HEK293 (cell line): ENCODE results near the gene EFCAB11.

Experiments used
- CTCF ChIA-PET: fragments of 350-600 bp; formaldehyde crosslinking; extraction: SDS; loops from one replicate; lab custom pipeline; 2021; ENCODE audit warnings: antibody characterized with exemption; lab: Yijun Ruan, JAX
- POLR2A ChIA-PET: fragments of 300-600 bp; formaldehyde crosslinking; extraction: SDS; loops from one replicate; lab custom pipeline; 2020; ENCODE audit warnings: antibody characterized with exemption, inconsistent platforms; lab: Yijun Ruan, JAX
- H3K27ac ChIP-seq: fragments of 200-500 bp; sonication (Bioruptor generic); 2 replicates; pipeline ENCODE4 v1.5.1; 2014; ENCODE audit warnings: low read depth, low read length, control low read depth, inconsistent platforms; ENCODE audit errors: extremely low read depth
- H3K36me3 ChIP-seq, 2 experiments: fragments of 200-500 bp in 1 of 2; sonication (Bioruptor generic) in 1 of 2; 1 replicate in 1 of 2; 2 replicates in 1 of 2; pipeline ENCODE4 v1.5.1; 2014 to 2017; ENCODE audit warnings: inconsistent platforms in 2 of 2, low read length in 2 of 2; ENCODE audit not compliant: control insufficient read depth in 2 of 2, insufficient read depth in 1 of 2
- H3K4me1 ChIP-seq: fragments of 200-500 bp; sonication (Bioruptor generic); 2 replicates; pipeline ENCODE4 v1.5.1; 2014; ENCODE audit warnings: mild to moderate bottlenecking, low read length, inconsistent platforms; ENCODE audit not compliant: control insufficient read depth, insufficient read depth
- H3K4me3 ChIP-seq: 2 replicates; pipeline ENCODE4 v1.5.1; 2011; ENCODE audit warnings: low read depth, mild to moderate bottlenecking, control low read depth, low read length, moderate library complexity
- H3K9me3 ChIP-seq: fragments of 200-500 bp; sonication (Bioruptor generic); 2 replicates; pipeline ENCODE4 v1.5.1; 2014; ENCODE audit warnings: low read depth, low read length, inconsistent platforms; ENCODE audit not compliant: control insufficient read depth, insufficient read depth
- KLF10 ChIP-seq: fragments of 450-650 bp; IDR thresholded peaks from 2 replicates; pipeline ENCODE4 v1.5.1; 2018; ENCODE audit warnings: missing biosample characterization, mild to moderate bottlenecking, missing genetic modification characterization
- MZF1 ChIP-seq: fragments of 450-650 bp; formaldehyde crosslinking; IDR thresholded peaks from 2 replicates; pipeline ENCODE4 v1.5.1; 2017; ENCODE audit warnings: missing biosample characterization, missing genetic modification characterization, borderline replicate concordance
- ZFP37 ChIP-seq: fragments of 450-650 bp; formaldehyde crosslinking; IDR thresholded peaks from 2 replicates; pipeline ENCODE4 v1.5.1; 2016; ENCODE audit warnings: missing biosample characterization, missing genetic modification characterization
- ZNF214 ChIP-seq: fragments of 450-650 bp; formaldehyde crosslinking; IDR thresholded peaks from 2 replicates; pipeline ENCODE4 v1.5.1; 2017; ENCODE audit warnings: missing biosample characterization, mild to moderate bottlenecking, missing genetic modification characterization, borderline replicate concordance
- ZNF354C ChIP-seq: fragments of 450-650 bp; formaldehyde crosslinking; IDR thresholded peaks from 2 replicates; pipeline ENCODE4 v1.5.1; 2016; ENCODE audit warnings: missing biosample characterization, missing genetic modification characterization, low read depth, borderline replicate concordance
- ZNF423 ChIP-seq: fragments of 450-650 bp; formaldehyde crosslinking; IDR thresholded peaks from 2 replicates; pipeline ENCODE4 v1.5.1; 2016; ENCODE audit warnings: missing biosample characterization, missing genetic modification characterization
- ZNF558 ChIP-seq: fragments of 450-650 bp; formaldehyde crosslinking; IDR thresholded peaks from 2 replicates; pipeline ENCODE4 v1.5.1; 2016; ENCODE audit warnings: missing biosample characterization, missing genetic modification characterization
- ZNF560 ChIP-seq: fragments of 450-650 bp; formaldehyde crosslinking; IDR thresholded peaks from 2 replicates; pipeline ENCODE4 v1.5.1; 2017; ENCODE audit warnings: missing biosample characterization, missing genetic modification characterization, borderline replicate concordance
- ZNF623 ChIP-seq: fragments of 450-650 bp; formaldehyde crosslinking; IDR thresholded peaks from 2 replicates; pipeline ENCODE4 v1.5.1; 2016; ENCODE audit warnings: missing biosample characterization, missing genetic modification characterization
- ZNF768 ChIP-seq: fragments of 450-650 bp; formaldehyde crosslinking; IDR thresholded peaks from 2 replicates; pipeline ENCODE4 v1.5.1; 2018; ENCODE audit warnings: missing biosample characterization, mild to moderate bottlenecking, missing genetic modification characterization
- ZNF843 ChIP-seq: fragments of 450-650 bp; formaldehyde crosslinking; IDR thresholded peaks from 2 replicates; pipeline ENCODE4 v1.5.1; 2016; ENCODE audit warnings: missing biosample characterization, missing genetic modification characterization

The EFCAB11 gene

GRCh38 chr14:89747126-89747525, 207.4 kb downstream of the EFCAB11 start:
- TF ChIP-seq ZNF214 (tag by site-specific recombination) (no peak), ZNF558 (no peak), ZFP37 (tag by site-specific recombination) (no peak)
- no peaks in the 10 kb centered on the region for H3K9me3 ChIP-seq
- H3K4me1 ChIP-seq, result no peaks in the 10 kb centered on the region
- no peak overlapping the region for H3K27ac ChIP-seq
- H3K4me3 ChIP-seq, result no peak overlapping the region
- no peaks in the 10 kb centered on the region for H3K36me3 ChIP-seq
- ChIA-PET CTCF (interaction anchor here (0.6 kb wide), 1 partner anchor 398 kb away, joined by 3 read pairs; no protein-coding TSS in a partner anchor), POLR2A (no interaction called here)

- ChIA-PET POLR2A (no interaction called here), CTCF (interaction anchor here (0.6 to 0.7 kb wide), 2 partner anchors 28 to 398 kb away, joined by 3 read pairs; no protein-coding TSS in a partner anchor)
- Histone ChIP-seq H3K27ac (no peak overlapping the region), H3K36me3 (no peaks in the 10 kb centered on the region), H3K4me3 (no peak overlapping the region), H3K9me3 (no peaks in the 10 kb centered on the region), H3K4me1 (no peaks in the 10 kb centered on the region)
- TF ChIP-seq ZNF560 (tag by site-specific recombination), result no peak
- TF ChIP-seq, all 188 proteins: peak for 0
These were observed 207.9 kb downstream of the EFCAB11 start for GRCh38 chr14:89746654-89747053.

GRCh38 chr14:89746135-89746534, 208.4 kb downstream of the EFCAB11 start:
- TF ChIP-seq ZNF768 (tag by site-specific recombination), result no peak
- no peak for TF ChIP-seq ZNF843 (tag by site-specific recombination)
- TF ChIP-seq ZNF354C (tag by site-specific recombination), result no peak
- no peak for TF ChIP-seq ZNF423 (tag by site-specific recombination)
- TF ChIP-seq ZNF623 (tag by site-specific recombination), result no peak
- TF ChIP-seq KLF10, result no peak
- TF ChIP-seq MZF1 (tag by site-specific recombination), result no peak
- TF ChIP-seq, all 188 proteins: peak for 0
- Histone ChIP-seq H3K27ac (no peak overlapping the region), H3K9me3 (no peaks in the 10 kb centered on the region), H3K4me1 (no peaks in the 10 kb centered on the region), H3K4me3 (no peak overlapping the region), H3K36me3 (no peaks in the 10 kb centered on the region)
- CTCF ChIA-PET, result interaction anchor here (0.7 kb wide), 1 partner anchor 29 kb away, joined by 3 read pairs; no protein-coding TSS in a partner anchor
- POLR2A ChIA-PET, result no interaction called here
